ENCODE data around the gene CNN1.

GRCh38 chr19:11594084-11594483 lies 55.4 kb downstream of the CNN1 start:
- no peak for TF ChIP-seq EZH2 (IDR thresholded peaks at IDR 0.05)
- TF ChIP-seq POLR2AphosphoS5 (IDR thresholded peaks at IDR 0.05; ENCODE audit: borderline replicate concordance, low read depth, low read length) = no peak
- TF ChIP-seq FOXP2 (optimal IDR thresholded peaks at IDR 0.05; ENCODE audit: control extremely low read depth, extremely low read length, insufficient read depth) = no peak
